HEK293 (cell line): ENCODE measurements around the gene EPHB3.

ENCODE experiments used
- GLIS2 ChIP-seq: fragments of 450-650 bp; formaldehyde crosslinking; IDR thresholded peaks from 2 replicates; pipeline ENCODE4 v1.5.1; 2016; ENCODE audit warnings: missing biosample characterization, missing genetic modification characterization
- MYNN ChIP-seq: fragments of 450-650 bp; formaldehyde crosslinking; IDR thresholded peaks from 2 replicates; pipeline ENCODE4 v1.5.1; 2016; ENCODE audit warnings: missing biosample characterization, missing genetic modification characterization, borderline replicate concordance
- ZBTB49 ChIP-seq: fragments of 450-650 bp; formaldehyde crosslinking; IDR thresholded peaks from 2 replicates; pipeline ENCODE4 v1.5.1; 2016; ENCODE audit warnings: missing biosample characterization, missing genetic modification characterization, low read depth
- ZNF121 ChIP-seq: fragments of 450-650 bp; formaldehyde crosslinking; IDR thresholded peaks from 2 replicates; pipeline ENCODE4 v1.5.1; 2016; ENCODE audit warnings: missing biosample characterization, missing genetic modification characterization
- ZNF266 ChIP-seq: fragments of 450-650 bp; formaldehyde crosslinking; IDR thresholded peaks from 2 replicates; pipeline ENCODE4 v1.5.1; 2016; ENCODE audit warnings: missing biosample characterization, missing genetic modification characterization, low read depth
- ZNF416 ChIP-seq: fragments of 450-650 bp; formaldehyde crosslinking; IDR thresholded peaks from 2 replicates; pipeline ENCODE4 v1.5.1; 2016; ENCODE audit warnings: missing biosample characterization, missing genetic modification characterization
- ZNF629 ChIP-seq: fragments of 450-650 bp; formaldehyde crosslinking; IDR thresholded peaks from 2 replicates; pipeline ENCODE4 v1.5.1; 2017; ENCODE audit warnings: missing biosample characterization, missing genetic modification characterization
- TF ChIP-seq, protein P1 (sequence below): fragments of 450-650 bp; formaldehyde crosslinking; IDR thresholded peaks from 2 replicates; pipeline ENCODE4 v1.5.1; 2016; ENCODE audit warnings: missing biosample characterization, missing genetic modification characterization
- TF ChIP-seq, protein P2 (sequence below): fragments of 450-650 bp; formaldehyde crosslinking; IDR thresholded peaks from 2 replicates; pipeline ENCODE4 v1.5.1; 2016; ENCODE audit warnings: missing biosample characterization, missing genetic modification characterization, low read depth

- TF ChIP-seq, protein P1, sequence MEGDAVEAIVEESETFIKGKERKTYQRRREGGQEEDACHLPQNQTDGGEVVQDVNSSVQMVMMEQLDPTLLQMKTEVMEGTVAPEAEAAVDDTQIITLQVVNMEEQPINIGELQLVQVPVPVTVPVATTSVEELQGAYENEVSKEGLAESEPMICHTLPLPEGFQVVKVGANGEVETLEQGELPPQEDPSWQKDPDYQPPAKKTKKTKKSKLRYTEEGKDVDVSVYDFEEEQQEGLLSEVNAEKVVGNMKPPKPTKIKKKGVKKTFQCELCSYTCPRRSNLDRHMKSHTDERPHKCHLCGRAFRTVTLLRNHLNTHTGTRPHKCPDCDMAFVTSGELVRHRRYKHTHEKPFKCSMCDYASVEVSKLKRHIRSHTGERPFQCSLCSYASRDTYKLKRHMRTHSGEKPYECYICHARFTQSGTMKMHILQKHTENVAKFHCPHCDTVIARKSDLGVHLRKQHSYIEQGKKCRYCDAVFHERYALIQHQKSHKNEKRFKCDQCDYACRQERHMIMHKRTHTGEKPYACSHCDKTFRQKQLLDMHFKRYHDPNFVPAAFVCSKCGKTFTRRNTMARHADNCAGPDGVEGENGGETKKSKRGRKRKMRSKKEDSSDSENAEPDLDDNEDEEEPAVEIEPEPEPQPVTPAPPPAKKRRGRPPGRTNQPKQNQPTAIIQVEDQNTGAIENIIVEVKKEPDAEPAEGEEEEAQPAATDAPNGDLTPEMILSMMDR, result no peak
- TF ChIP-seq ZNF416 (tag by site-specific recombination), result no peak
- no peak for TF ChIP-seq ZNF121
- no peak for TF ChIP-seq MYNN (tag by site-specific recombination)
- TF ChIP-seq ZNF629 (tag by site-specific recombination), result no peak
- TF ChIP-seq ZBTB49 (tag by site-specific recombination), result no peak
- TF ChIP-seq GLIS2 (tag by site-specific recombination), result no peak
- TF ChIP-seq, protein P2, sequence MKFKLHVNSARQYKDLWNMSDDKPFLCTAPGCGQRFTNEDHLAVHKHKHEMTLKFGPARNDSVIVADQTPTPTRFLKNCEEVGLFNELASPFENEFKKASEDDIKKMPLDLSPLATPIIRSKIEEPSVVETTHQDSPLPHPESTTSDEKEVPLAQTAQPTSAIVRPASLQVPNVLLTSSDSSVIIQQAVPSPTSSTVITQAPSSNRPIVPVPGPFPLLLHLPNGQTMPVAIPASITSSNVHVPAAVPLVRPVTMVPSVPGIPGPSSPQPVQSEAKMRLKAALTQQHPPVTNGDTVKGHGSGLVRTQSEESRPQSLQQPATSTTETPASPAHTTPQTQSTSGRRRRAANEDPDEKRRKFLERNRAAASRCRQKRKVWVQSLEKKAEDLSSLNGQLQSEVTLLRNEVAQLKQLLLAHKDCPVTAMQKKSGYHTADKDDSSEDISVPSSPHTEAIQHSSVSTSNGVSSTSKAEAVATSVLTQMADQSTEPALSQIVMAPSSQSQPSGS (tag by site-specific recombination), result no peak
- no peak for TF ChIP-seq ZNF266
Observed at GRCh38 chr3:184626923-184627322, 65.3 kb downstream of the EPHB3 start.
